ENCODE data around the gene GDPGP1. TPM values are rescaled to one million over a fixed set of nuclear protein-coding genes. Genes with fewer than 3 reads are reported as not detected.
A peak's percentile ranks its signal among the peaks of the same experiment; 100 is the strongest.

Gene GDPGP1
- total RNA-seq, 1 donor from 2014 or later = 2.9 TPM

DNA sequence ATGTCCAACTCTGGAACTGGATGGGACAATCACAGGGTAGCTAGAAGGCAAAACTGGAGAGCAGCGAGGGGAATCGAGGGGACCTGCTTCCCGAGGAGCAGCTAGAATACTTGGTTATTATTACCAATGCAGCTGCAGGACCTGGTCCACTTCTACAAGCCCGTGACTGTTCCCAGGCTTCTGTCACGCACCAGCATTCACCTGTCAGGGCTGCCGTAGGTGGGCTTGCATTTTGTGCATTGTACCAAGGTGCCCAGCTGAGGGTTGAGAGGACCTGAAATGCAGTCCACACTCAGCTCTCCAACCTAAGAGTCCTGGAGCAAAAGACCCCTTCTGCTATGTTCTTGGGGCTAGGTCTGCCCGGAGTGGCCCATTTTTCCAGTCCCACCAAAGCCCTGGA lies 30.5 kb upstream of the GDPGP1 start:
- peaks cover 28% of the 10 kb centered on the region for H3K36me3 ChIP-seq (ENCODE audit: control insufficient read depth, insufficient read depth, low read length)

GRCh38 chr15:90203922-90204321 lies 30.1 kb upstream of the GDPGP1 start:
- peak overlapping the region; percentile 91 for H3K4me3 ChIP-seq (ENCODE audit: low read depth, low read length)
- FAIRE-seq = no peak
- peaks cover 29% of the 10 kb centered on the region for H3K36me3 ChIP-seq (ENCODE audit: control insufficient read depth, insufficient read depth, low read length)

More for the DNA sequence above, 30.5 kb upstream of the GDPGP1 start:
- no peaks in the 10 kb centered on the region for H3K27me3 ChIP-seq (ENCODE audit: control insufficient read depth, insufficient read depth, low read length)
- H3K4me3 ChIP-seq (ENCODE audit: low read depth, low read length) = peak overlapping the region; percentile 91
- TF ChIP-seq, protein P1, sequence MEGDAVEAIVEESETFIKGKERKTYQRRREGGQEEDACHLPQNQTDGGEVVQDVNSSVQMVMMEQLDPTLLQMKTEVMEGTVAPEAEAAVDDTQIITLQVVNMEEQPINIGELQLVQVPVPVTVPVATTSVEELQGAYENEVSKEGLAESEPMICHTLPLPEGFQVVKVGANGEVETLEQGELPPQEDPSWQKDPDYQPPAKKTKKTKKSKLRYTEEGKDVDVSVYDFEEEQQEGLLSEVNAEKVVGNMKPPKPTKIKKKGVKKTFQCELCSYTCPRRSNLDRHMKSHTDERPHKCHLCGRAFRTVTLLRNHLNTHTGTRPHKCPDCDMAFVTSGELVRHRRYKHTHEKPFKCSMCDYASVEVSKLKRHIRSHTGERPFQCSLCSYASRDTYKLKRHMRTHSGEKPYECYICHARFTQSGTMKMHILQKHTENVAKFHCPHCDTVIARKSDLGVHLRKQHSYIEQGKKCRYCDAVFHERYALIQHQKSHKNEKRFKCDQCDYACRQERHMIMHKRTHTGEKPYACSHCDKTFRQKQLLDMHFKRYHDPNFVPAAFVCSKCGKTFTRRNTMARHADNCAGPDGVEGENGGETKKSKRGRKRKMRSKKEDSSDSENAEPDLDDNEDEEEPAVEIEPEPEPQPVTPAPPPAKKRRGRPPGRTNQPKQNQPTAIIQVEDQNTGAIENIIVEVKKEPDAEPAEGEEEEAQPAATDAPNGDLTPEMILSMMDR (IDR thresholded peaks at IDR 0.05; ENCODE audit: insufficient read depth, low read length, severe bottlenecking) = no peak
- DNase-seq (ENCODE audit: low read depth) (no peak), FAIRE-seq (no peak)

DNA sequence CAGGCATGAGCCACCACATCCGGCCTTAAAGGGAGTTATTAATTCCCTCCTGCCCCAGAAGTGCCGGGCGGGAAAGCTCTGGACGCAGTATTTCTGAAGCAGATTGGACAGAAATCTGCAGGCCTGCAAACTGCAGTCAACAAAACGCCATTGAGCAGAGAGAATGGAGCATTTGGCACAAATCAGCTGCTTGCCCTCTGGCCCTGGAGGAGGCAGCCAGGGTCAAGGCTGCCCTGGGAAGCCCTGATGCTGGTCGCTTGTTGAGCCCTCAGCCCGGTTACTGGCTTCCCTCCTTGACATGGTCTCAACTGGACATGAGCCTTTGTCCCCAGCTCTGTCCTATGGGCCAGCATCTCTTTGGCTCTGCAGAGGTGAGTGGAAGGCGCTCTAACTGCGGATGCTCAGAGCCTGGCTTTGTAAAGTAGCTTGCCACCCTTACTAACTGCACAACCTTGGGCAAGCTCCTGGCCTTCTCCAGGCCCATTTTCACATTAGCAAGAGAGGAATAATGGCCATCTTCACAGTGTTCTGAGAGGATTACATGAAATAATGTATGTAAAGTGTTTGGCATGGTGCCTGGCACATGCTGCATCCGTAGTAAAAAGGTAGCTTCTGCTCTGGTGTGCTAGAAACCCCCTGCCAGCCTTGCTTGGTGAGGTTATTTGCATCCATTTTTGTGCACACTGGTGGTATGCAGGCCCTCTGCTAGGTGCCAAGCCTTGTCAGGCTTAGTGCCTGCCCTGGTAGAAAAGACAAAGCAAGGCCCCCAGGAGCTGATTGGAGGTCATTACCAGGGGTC lies 28.8 kb upstream of the GDPGP1 start:
- Histone ChIP-seq H3K4me3 (ENCODE audit: low read depth, low read length) (no peak overlapping the region), H3K36me3 (ENCODE audit: control insufficient read depth, insufficient read depth, low read length) (peaks cover 29% of the 10 kb centered on the region), H3K27me3 (ENCODE audit: control insufficient read depth, insufficient read depth, low read length) (no peaks in the 10 kb centered on the region)
- FAIRE-seq (no peak), DNase-seq (ENCODE audit: low read depth) (no peak)
- TF ChIP-seq, protein P1 (IDR thresholded peaks at IDR 0.05; ENCODE audit: insufficient read depth, low read length, severe bottlenecking) = no peak

More at GRCh38 chr15:90203922-90204321, 30.1 kb upstream of the GDPGP1 start:
- TF ChIP-seq, protein P1 (IDR thresholded peaks at IDR 0.05; ENCODE audit: insufficient read depth, low read length, severe bottlenecking) = no peak
- H3K27me3 ChIP-seq (ENCODE audit: control insufficient read depth, insufficient read depth, low read length) = no peaks in the 10 kb centered on the region
- DNase-seq (ENCODE audit: low read depth) = no peak

DNA sequence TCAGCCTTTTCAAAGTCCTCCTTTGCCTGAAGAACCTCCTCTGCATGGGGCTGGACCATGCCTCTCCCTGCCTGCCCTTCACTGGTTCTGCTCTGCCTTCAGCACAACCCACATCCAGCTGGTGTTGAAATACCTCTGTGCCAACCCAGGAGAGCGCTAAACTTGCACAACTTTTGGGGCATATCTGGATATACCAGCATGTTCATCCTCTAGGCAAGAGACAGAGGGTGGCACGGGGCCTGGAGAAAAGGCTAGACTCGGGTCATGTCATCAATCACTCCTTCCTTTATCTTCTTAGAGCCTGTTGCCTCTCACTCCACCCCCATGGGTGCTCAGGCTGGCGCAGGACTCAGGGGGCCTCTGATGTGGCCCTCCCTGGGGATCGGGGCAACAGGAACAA lies 28.1 kb upstream of the GDPGP1 start:
- no peak overlapping the region for H3K4me3 ChIP-seq (ENCODE audit: low read depth, low read length)
- TF ChIP-seq, protein P1 (IDR thresholded peaks at IDR 0.05; ENCODE audit: insufficient read depth, low read length, severe bottlenecking) = no peak
- H3K27me3 ChIP-seq (ENCODE audit: control insufficient read depth, insufficient read depth, low read length) = no peaks in the 10 kb centered on the region
- FAIRE-seq (no peak), DNase-seq (ENCODE audit: low read depth) (peak; percentile 23)
- peaks cover 29% of the 10 kb centered on the region for H3K36me3 ChIP-seq (ENCODE audit: control insufficient read depth, insufficient read depth, low read length)

DNA sequence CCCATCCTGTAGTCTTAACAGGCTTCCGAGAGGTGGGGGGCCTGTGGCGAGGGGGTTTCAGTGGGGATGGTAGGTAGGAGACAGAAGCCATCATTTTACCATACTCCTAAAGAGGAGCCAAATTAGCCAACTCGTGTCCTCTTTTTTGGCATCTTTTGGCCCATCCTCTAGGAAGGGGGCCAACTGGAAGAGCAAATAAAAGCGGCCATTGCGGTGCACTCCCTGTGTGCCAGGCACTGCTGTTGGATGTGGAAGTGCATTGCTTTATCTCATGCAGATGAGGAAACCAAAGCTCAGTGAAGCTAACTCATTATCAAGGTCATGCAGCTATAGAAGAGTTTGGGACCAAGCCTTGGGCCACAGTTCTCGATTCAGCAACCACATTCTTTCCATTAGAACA lies 26.8 kb upstream of the GDPGP1 start:
- TF ChIP-seq, protein P1 (IDR thresholded peaks at IDR 0.05; ENCODE audit: insufficient read depth, low read length, severe bottlenecking) = no peak
- FAIRE-seq (no peak), DNase-seq (ENCODE audit: low read depth) (no peak)
- Histone ChIP-seq H3K27me3 (ENCODE audit: control insufficient read depth, insufficient read depth, low read length) (no peaks in the 10 kb centered on the region), H3K4me3 (ENCODE audit: low read depth, low read length) (no peak overlapping the region), H3K36me3 (ENCODE audit: control insufficient read depth, insufficient read depth, low read length) (peaks cover 29% of the 10 kb centered on the region)

Measured in bronchial epithelial cell (primary cell).